Neural cell (in vitro differentiated cells): ENCODE results near the gene CD4. TPM values are rescaled to one million over a fixed set of nuclear protein-coding genes. Genes with fewer than 3 reads are reported as not detected.

Experiments
- H2AFZ ChIP-seq: fragments of 200-600, 300-800 bp; sonication (generic), shearing (Covaris generic); 2 replicates; pipeline ENCODE4 v1.6.0; 2014; ENCODE audit warnings: low read depth, mild to moderate bottlenecking, antibody characterized with exemption, low read length, moderate library complexity
- H3F3A ChIP-seq: fragments of 200-600 bp; shearing (Covaris generic); 2 replicates; pipeline ENCODE4 v1.6.1; 2016; ENCODE audit warnings: mild to moderate bottlenecking, moderate library complexity, mixed read lengths, antibody characterized with exemption, low read length; ENCODE audit not compliant: insufficient read depth, poor library complexity, severe bottlenecking
- H3K27ac ChIP-seq: fragments of 200-600, 300-800 bp; sonication (generic), shearing (Covaris generic); 2 replicates; pipeline ENCODE4 v1.5.1; 2014; ENCODE audit warnings: mild to moderate bottlenecking, low read length, moderate library complexity
- H3K27me3 ChIP-seq: fragments of 300-800, 200-600 bp; sonication (generic), shearing (Covaris generic); 2 replicates; pipeline ENCODE4 v1.6.0; 2014; ENCODE audit warnings: mild to moderate bottlenecking, low read depth, low read length, moderate library complexity; ENCODE audit not compliant: insufficient read depth
- H3K36me3 ChIP-seq: fragments of 300-800, 200-600 bp; sonication (generic), shearing (Covaris generic); 2 replicates; pipeline ENCODE4 v1.5.1; 2014; ENCODE audit warnings: mild to moderate bottlenecking, antibody characterized with exemption, low read length, moderate library complexity; ENCODE audit not compliant: insufficient read depth
- H3K4me2 ChIP-seq: fragments of 300-800, 200-600 bp; sonication (generic), shearing (Covaris generic); 2 replicates; pipeline ENCODE4 v1.6.0; 2014; ENCODE audit warnings: mild to moderate bottlenecking, low read length
- H3K4me3 ChIP-seq: fragments of 300-800, 200-600 bp; sonication (generic), shearing (Covaris generic); 2 replicates; pipeline ENCODE4 v1.5.1; 2014; ENCODE audit warnings: mild to moderate bottlenecking, low read length, moderate library complexity
- H3K79me2 ChIP-seq: fragments of 200-600 bp; shearing (Covaris generic); replicated peaks from 2 replicates; pipeline ENCODE4 v1.6.0; 2014; ENCODE audit warnings: mild to moderate bottlenecking, low read length, moderate library complexity; ENCODE audit not compliant: insufficient read depth
- H3K9ac ChIP-seq: fragments of 300-800, 200-600 bp; sonication (generic), shearing (Covaris generic); 2 replicates; pipeline ENCODE4 v1.6.1; 2016; ENCODE audit warnings: mild to moderate bottlenecking, low read length, mixed read lengths
- H3K9me2 ChIP-seq: fragments of 200-600 bp; shearing (Covaris generic); 2 replicates; pipeline ENCODE4 v1.6.1; 2016; ENCODE audit warnings: mild to moderate bottlenecking, low read length, mixed read lengths; ENCODE audit not compliant: insufficient read depth
- H3K9me3 ChIP-seq: fragments of 200-600, 300-800 bp; sonication (generic), shearing (Covaris generic); 2 replicates; pipeline ENCODE4 v1.6.1; 2016; ENCODE audit warnings: mild to moderate bottlenecking, mixed run types, low read length, moderate library complexity, mixed read lengths
- H4K20me1 ChIP-seq: fragments of 200-600 bp; shearing (Covaris generic); 2 replicates; pipeline ENCODE4 v1.6.1; 2016; ENCODE audit warnings: mild to moderate bottlenecking, mixed run types; ENCODE audit not compliant: insufficient read depth
- EP300 ChIP-seq: fragments of 450-650 bp; conservative IDR thresholded peaks from 2 replicates; pipeline ENCODE4 v1.6.1; 2014; ENCODE audit warnings: antibody characterized with exemption, mild to moderate bottlenecking, moderate library complexity; ENCODE audit not compliant: poor library complexity, severe bottlenecking
- EZH2 ChIP-seq: fragments of 200-600, 300-800 bp; shearing (Covaris generic), sonication (generic); IDR thresholded peaks from 2 replicates; pipeline ENCODE4 v1.6.1; 2014; ENCODE audit warnings: antibody characterized with exemption, low read length, borderline replicate concordance, mild to moderate bottlenecking; ENCODE audit not compliant: insufficient read depth, poor library complexity, severe bottlenecking
- MXI1 ChIP-seq: fragments of 450-650 bp; conservative IDR thresholded peaks from 2 replicates; pipeline ENCODE4 v1.6.1; 2014; ENCODE audit warnings: antibody characterized with exemption, mild to moderate bottlenecking; ENCODE audit not compliant: poor library complexity, severe bottlenecking
- POLR2AphosphoS5 ChIP-seq: IDR thresholded peaks from 2 replicates; pipeline ENCODE4 v1.6.1; 2012
- RAD21 ChIP-seq: fragments of 450-650 bp; conservative IDR thresholded peaks from 2 replicates; pipeline ENCODE4 v1.6.1; 2014; ENCODE audit warnings: antibody characterized with exemption, mild to moderate bottlenecking, moderate library complexity
- REST ChIP-seq: IDR thresholded peaks from 2 replicates; pipeline ENCODE4 v1.6.1; 2012; ENCODE audit warnings: borderline replicate concordance
- SMC3 ChIP-seq: fragments of 450-650 bp; conservative IDR thresholded peaks from 2 replicates; pipeline ENCODE4 v1.6.1; 2014; ENCODE audit warnings: antibody characterized with exemption, mild to moderate bottlenecking, moderate library complexity; ENCODE audit not compliant: poor library complexity
- TAF1 ChIP-seq: IDR thresholded peaks from 2 replicates; pipeline ENCODE4 v1.6.1; 2012; ENCODE audit warnings: low read depth
- polyA plus RNA-seq: library from polyadenylated mRNA; depleted of rRNA; stranded (reverse); fragments of >200 nt; gene quantifications from 2 replicates; pipeline ENCODE4 v1.2.3, GENCODE V29; 2014
- TF ChIP-seq, protein P1 (sequence below): fragments of 450-650 bp; IDR thresholded peaks from 2 replicates; pipeline ENCODE4 v1.5.1; 2014; ENCODE audit warnings: antibody characterized with exemption, mild to moderate bottlenecking, moderate library complexity; ENCODE audit not compliant: poor library complexity, severe bottlenecking

The CD4 gene
- polyA plus RNA-seq, 1 donor from 2014 or later, result not detected

DNA sequence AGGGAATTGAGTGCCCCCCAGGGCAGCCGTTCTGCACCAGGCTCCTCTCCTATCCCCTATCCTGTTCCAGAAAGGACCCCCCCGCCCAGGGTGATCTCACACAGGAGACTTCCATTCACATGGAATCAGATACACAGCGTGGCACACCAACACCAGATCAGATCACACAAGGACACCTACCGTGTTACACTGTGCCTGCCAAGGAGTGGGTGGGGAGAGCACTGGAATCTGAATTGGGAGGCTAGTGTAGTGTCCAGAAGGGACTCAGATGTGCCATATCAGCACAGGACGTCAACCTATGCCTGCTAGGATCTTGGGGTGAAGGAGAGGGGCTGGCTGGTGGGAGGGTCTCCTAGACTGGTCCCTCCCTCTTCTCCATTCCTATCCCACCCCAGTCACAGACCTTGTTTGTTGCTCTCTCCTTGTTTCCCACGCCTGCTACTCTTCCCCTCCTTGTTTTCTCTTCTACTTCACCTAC is 20.9 kb upstream of the CD4 start:
- peaks cover 63% of the 10 kb centered on the region for H3K79me2 ChIP-seq
- TF ChIP-seq POLR2AphosphoS5 (peak; percentile 68), EZH2 (no peak)
- H3K27ac ChIP-seq, result peak overlapping the region; percentile 100

DNA sequence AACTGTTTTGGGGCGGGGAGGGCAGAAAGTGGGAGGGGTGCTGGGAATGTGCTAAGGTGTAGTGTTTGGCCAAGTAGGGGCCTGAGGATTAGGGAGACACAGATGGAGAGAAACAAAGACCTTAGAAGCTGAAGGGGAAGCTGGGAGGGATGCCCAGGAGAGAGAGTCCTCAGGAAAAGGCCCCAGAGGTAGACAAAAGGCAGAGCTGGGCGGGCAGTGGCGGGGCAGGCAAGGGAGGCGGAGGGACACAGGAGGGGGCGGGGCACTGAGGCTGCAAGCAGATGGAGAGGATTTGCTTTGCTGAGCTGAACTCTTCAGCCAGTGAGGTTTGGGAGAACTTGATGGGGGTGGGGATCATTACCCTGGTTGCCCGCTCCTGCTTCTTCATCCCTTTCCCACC is 20.3 kb upstream of the CD4 start:
- H3K36me3 ChIP-seq, result peaks cover 4% of the 10 kb centered on the region
- no peak overlapping the region for H2AFZ ChIP-seq
- H3K9me3 ChIP-seq, result no peaks in the 10 kb centered on the region
- H3K27me3 ChIP-seq, result no peaks in the 10 kb centered on the region
- H4K20me1 ChIP-seq, result peaks cover 33% of the 10 kb centered on the region
- peak overlapping the region; percentile 100 for H3K27ac ChIP-seq
- H3K79me2 ChIP-seq, result peaks cover 60% of the 10 kb centered on the region
- no peaks in the 10 kb centered on the region for H3K9me2 ChIP-seq
- peak overlapping the region; percentile 99 for H3K9ac ChIP-seq
- peak overlapping the region; percentile 74 for H3K4me2 ChIP-seq
- peaks cover 6% of the 10 kb centered on the region for H3F3A ChIP-seq
- TF ChIP-seq MXI1 (no peak), POLR2AphosphoS5 (peak; percentile 23)
- peak overlapping the region; percentile 87 for H3K4me3 ChIP-seq

More for the DNA sequence above, 20.9 kb upstream of the CD4 start:
- H3K9ac ChIP-seq, result peak overlapping the region; percentile 99
- H3K9me2 ChIP-seq, result no peaks in the 10 kb centered on the region
- peaks cover 33% of the 10 kb centered on the region for H4K20me1 ChIP-seq
- H3K4me3 ChIP-seq, result peak overlapping the region; percentile 87
- peaks cover 10% of the 10 kb centered on the region for H3F3A ChIP-seq
- H3K36me3 ChIP-seq, result peaks cover 4% of the 10 kb centered on the region
- H3K27me3 ChIP-seq, result no peaks in the 10 kb centered on the region
- peak overlapping the region; percentile 74 for H3K4me2 ChIP-seq
- no peaks in the 10 kb centered on the region for H3K9me3 ChIP-seq
- H2AFZ ChIP-seq, result no peak overlapping the region

GRCh38 chr12:6769666-6770065 is 19.7 kb upstream of the CD4 start:
- Histone ChIP-seq H3K36me3 (peaks cover 4% of the 10 kb centered on the region), H2AFZ (no peak overlapping the region), H3K4me2 (peak overlapping the region; percentile 74), H3K9me3 (no peaks in the 10 kb centered on the region), H3K9me2 (no peaks in the 10 kb centered on the region), H3K27me3 (no peaks in the 10 kb centered on the region), H4K20me1 (peaks cover 33% of the 10 kb centered on the region), H3F3A (peaks cover 6% of the 10 kb centered on the region), H3K9ac (peak overlapping the region; percentile 99), H3K27ac (peak overlapping the region; percentile 100), H3K79me2 (peaks cover 60% of the 10 kb centered on the region), H3K4me3 (peak overlapping the region; percentile 87)
- no peak for TF ChIP-seq REST
- TF ChIP-seq POLR2AphosphoS5, result no peak
- no peak for TF ChIP-seq EP300
- TF ChIP-seq MXI1, result no peak
- TF ChIP-seq SMC3, result no peak
- TF ChIP-seq EZH2, result no peak
- TF ChIP-seq, protein P1, sequence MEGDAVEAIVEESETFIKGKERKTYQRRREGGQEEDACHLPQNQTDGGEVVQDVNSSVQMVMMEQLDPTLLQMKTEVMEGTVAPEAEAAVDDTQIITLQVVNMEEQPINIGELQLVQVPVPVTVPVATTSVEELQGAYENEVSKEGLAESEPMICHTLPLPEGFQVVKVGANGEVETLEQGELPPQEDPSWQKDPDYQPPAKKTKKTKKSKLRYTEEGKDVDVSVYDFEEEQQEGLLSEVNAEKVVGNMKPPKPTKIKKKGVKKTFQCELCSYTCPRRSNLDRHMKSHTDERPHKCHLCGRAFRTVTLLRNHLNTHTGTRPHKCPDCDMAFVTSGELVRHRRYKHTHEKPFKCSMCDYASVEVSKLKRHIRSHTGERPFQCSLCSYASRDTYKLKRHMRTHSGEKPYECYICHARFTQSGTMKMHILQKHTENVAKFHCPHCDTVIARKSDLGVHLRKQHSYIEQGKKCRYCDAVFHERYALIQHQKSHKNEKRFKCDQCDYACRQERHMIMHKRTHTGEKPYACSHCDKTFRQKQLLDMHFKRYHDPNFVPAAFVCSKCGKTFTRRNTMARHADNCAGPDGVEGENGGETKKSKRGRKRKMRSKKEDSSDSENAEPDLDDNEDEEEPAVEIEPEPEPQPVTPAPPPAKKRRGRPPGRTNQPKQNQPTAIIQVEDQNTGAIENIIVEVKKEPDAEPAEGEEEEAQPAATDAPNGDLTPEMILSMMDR, result no peak
- no peak for TF ChIP-seq RAD21
- no peak for TF ChIP-seq TAF1
